ENCODE results near the gene GRK5. TPM values are rescaled to one million over a fixed set of nuclear protein-coding genes. Genes with fewer than 3 reads are reported as not detected.

GRK5 gene
- total RNA-seq, 5 donors from 2014 or later (not counting 1 experiment from before 2014, with no cell fraction given): 21.7 to 36.8 (median 30.6) TPM

GRCh38 chr10:119285495-119286267, 78.3 kb downstream of the GRK5 start:
- Mint-ChIP-seq H3K9me3 (no peaks in the 10 kb centered on the region), H3K36me3 (no peaks in the 10 kb centered on the region), H3K4me3 (peak overlapping the region; percentile 67 to 69 (median 68)), H3K27me3 (no peaks in the 10 kb centered on the region), H3K4me1 (peaks cover 84 to 96% (median 91%) of the 10 kb centered on the region in 3 donors), H3K27ac (peak overlapping the region; percentile 84 to 88)
- ATAC-seq (replicated peaks in 1 of 4) (peak in 1 of 4 experiments; percentile 23), DNase-seq (no peak)
- H3K4me1 ChIP-seq (ENCODE audit: control insufficient read depth in 1 of 2, extremely low read depth in 1 of 2, insufficient read depth in 2 of 2, low read length in 2 of 2): peaks cover 42 to 80% of the 10 kb centered on the region in 2 experiments
- peak overlapping the region; percentile 73 for H3K27ac ChIP-seq (ENCODE audit: low read length)
- H3K36me3 ChIP-seq (ENCODE audit: control insufficient read depth in 2 of 2, extremely low read depth in 1 of 2, insufficient read depth in 1 of 2, low read length in 1 of 2): no peaks in the 10 kb centered on the region
- H3K27me3 ChIP-seq (replicated peaks in 1 of 2; ENCODE audit: control insufficient read depth in 2 of 2, extremely low read depth in 1 of 2, insufficient read depth in 2 of 2, low read length in 1 of 2): no peaks in the 10 kb centered on the region
- H3K9me3 ChIP-seq: no peaks in the 10 kb centered on the region
- ChIA-PET POLR2A (interaction anchor here in 1 of 2 donors (0.5 kb wide), 1 partner anchor 19 kb away, joined by 6 read pairs; no protein-coding TSS in a partner anchor), CTCF (interaction anchor here (0.6 to 0.8 kb wide), 2 partner anchors 16 to 21 kb away, joined by 3 to 7 read pairs; no protein-coding TSS in a partner anchor)
- H3K4me3 ChIP-seq (ENCODE audit: control insufficient read depth in 1 of 2, extremely low read depth in 1 of 2, low read length in 1 of 2): peak overlapping the region in 1 of 2 donors; percentile 22
- 80% methylated on average over 1 of the region's 9 CpGs for WGBS (ENCODE audit: insufficient coverage)

DNA sequence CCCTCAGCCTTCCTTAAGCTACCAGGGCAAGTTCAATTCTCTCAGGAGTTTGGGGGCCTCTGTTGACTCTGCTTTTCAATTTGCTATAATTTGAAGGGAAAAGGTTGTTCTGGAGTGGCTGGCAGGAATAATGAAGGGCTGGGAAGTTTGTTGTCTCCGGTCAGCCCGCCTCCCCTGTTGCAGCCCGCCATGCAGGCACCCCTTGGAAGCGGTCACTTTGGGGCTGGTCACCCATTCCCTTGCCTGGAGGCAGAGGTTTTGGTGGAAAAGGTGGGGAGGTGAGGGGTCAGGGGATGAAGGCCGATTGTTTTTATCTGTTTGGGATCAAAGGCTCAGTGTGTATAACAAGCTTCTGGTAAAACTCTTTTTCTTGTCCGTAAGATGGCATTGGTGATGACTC, 79.1 kb downstream of the GRK5 start:
- Histone ChIP-seq H3K9me3 (no peaks in the 10 kb centered on the region), H3K27ac (ENCODE audit: low read length) (peak overlapping the region; percentile 73)
- CTCF ChIA-PET: interaction anchor here (0.6 to 0.8 kb wide), 3 partner anchors 20 to 317 kb away, joined by 3 read pairs; no protein-coding TSS in a partner anchor

DNA sequence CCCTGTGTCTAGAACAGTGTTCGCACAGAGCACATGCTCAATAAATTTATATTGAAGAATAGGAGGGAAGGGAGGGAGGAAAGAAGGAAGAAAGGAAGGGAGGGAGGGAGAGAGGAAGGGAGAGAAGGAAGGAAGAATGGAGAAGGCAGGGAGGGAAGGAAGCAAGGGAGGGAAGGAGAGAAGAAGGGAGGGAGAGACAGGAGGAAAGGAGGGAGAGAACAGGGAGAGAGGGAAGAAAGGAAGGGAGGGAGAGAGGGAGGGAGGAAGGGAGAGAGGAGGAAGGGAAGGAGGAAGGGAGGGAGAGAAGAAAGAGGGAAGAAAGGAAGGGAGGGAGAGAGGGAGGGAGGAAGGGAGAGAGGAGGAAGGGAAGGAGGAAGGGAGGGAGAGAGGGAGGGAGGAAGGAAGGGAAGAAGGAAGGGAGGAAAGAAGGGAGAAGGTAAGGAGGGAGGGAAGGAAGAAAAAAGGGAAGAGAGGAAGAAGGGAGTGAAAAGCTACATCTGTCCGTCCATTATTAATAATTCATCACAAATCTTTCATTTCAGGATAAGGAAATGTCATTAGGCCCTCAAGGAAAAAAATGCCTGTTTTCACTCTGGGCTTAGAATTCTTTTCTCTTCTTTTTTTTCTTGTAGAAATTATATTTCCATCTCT, 79.7 kb downstream of the GRK5 start:
- no peaks in the 10 kb centered on the region for H3K27me3 ChIP-seq (replicated peaks in 1 of 2; ENCODE audit: control insufficient read depth in 2 of 2, extremely low read depth in 1 of 2, insufficient read depth in 2 of 2, low read length in 1 of 2)
- peak overlapping the region in 1 of 3 donors; percentile 69 for H3K4me3 Mint-ChIP-seq
- POLR2A ChIA-PET: interaction anchor here in 1 of 2 donors (0.7 to 1.0 kb wide), 2 partner anchors 16 to 28 kb away, joined by 3 to 4 read pairs; no protein-coding TSS in a partner anchor
- H3K4me1 ChIP-seq (ENCODE audit: control insufficient read depth in 1 of 2, extremely low read depth in 1 of 2, insufficient read depth in 2 of 2, low read length in 2 of 2): peaks cover 54 to 85% of the 10 kb centered on the region in 2 experiments
- H3K27ac Mint-ChIP-seq: peak overlapping the region in 1 of 2 donors; percentile 84
- CTCF ChIA-PET: interaction anchor here (0.6 to 0.8 kb wide), 3 partner anchors 19 to 318 kb away, joined by 3 read pairs; no protein-coding TSS in a partner anchor
- DNase-seq: no peak
- H3K4me1 Mint-ChIP-seq: peaks cover 78 to 96% (median 93%) of the 10 kb centered on the region in 3 donors
- WGBS (ENCODE audit: insufficient coverage): 100% methylated on average over 1 of the region's 2 CpGs
- no peak overlapping the region for H3K27ac ChIP-seq (ENCODE audit: low read length)
- no peaks in the 10 kb centered on the region for H3K9me3 ChIP-seq
- ATAC-seq (replicated peaks in 1 of 4): no peak
- no peak overlapping the region for H3K4me3 ChIP-seq (ENCODE audit: control insufficient read depth in 1 of 2, extremely low read depth in 1 of 2, low read length in 1 of 2)
- H3K36me3 ChIP-seq (ENCODE audit: control insufficient read depth in 2 of 2, extremely low read depth in 1 of 2, insufficient read depth in 1 of 2, low read length in 1 of 2): no peaks in the 10 kb centered on the region
- H3K27me3 Mint-ChIP-seq: no peaks in the 10 kb centered on the region
- H3K36me3 Mint-ChIP-seq: no peaks in the 10 kb centered on the region
- H3K9me3 Mint-ChIP-seq: no peaks in the 10 kb centered on the region

More for the DNA sequence above, 79.1 kb downstream of the GRK5 start:
- DNase-seq: no peak
- POLR2A ChIA-PET: interaction anchor here in 1 of 2 donors (0.5 kb wide), 1 partner anchor 18 kb away, joined by 6 read pairs; no protein-coding TSS in a partner anchor
- Histone ChIP-seq H3K4me3 (ENCODE audit: control insufficient read depth in 1 of 2, extremely low read depth in 1 of 2, low read length in 1 of 2) (no peak overlapping the region), H3K27me3 (replicated peaks in 1 of 2; ENCODE audit: control insufficient read depth in 2 of 2, extremely low read depth in 1 of 2, insufficient read depth in 2 of 2, low read length in 1 of 2) (no peaks in the 10 kb centered on the region), H3K36me3 (ENCODE audit: control insufficient read depth in 2 of 2, extremely low read depth in 1 of 2, insufficient read depth in 1 of 2, low read length in 1 of 2) (no peaks in the 10 kb centered on the region), H3K4me1 (ENCODE audit: control insufficient read depth in 1 of 2, extremely low read depth in 1 of 2, insufficient read depth in 2 of 2, low read length in 2 of 2) (peaks cover 51 to 82% of the 10 kb centered on the region in 2 experiments)
- H3K9me3 Mint-ChIP-seq: no peaks in the 10 kb centered on the region
- H3K27me3 Mint-ChIP-seq: no peaks in the 10 kb centered on the region
- WGBS (ENCODE audit: insufficient coverage): 95% methylated on average over 6 of the region's 6 CpGs
- peak overlapping the region; percentile 84 to 88 for H3K27ac Mint-ChIP-seq
- ATAC-seq (replicated peaks in 1 of 4): no peak
- H3K4me1 Mint-ChIP-seq: peaks cover 82 to 96% (median 90%) of the 10 kb centered on the region in 3 donors
- H3K36me3 Mint-ChIP-seq: no peaks in the 10 kb centered on the region
- peak overlapping the region in 2 of 3 donors; percentile 58 to 69 for H3K4me3 Mint-ChIP-seq

DNA sequence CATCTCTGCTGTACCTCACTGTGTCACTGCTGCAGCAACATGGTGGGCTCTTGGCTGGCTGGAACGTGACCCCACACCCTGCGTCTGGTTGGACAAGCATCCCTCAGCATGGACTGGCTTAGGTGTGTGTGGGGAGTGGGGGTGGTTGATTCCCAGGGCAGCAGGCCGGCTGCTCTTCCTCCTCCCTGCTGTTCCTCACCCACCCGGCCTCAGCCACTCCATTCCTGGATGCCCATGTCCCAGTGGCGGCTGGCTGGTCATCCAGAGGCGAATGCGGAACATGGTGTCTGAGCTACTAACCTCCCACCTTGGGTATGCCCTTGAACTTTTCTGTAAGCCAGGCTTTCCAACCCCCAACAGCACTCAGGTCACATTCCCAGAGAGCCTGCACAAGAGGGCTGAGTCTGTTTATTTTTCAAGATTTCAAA, 81.2 kb downstream of the GRK5 start:
- WGBS (ENCODE audit: insufficient coverage): 91% methylated on average over 5 of the region's 7 CpGs
- no peak for ATAC-seq (replicated peaks in 1 of 4)
- no peak for DNase-seq
- Histone ChIP-seq H3K27ac (ENCODE audit: low read length) (no peak overlapping the region), H3K4me1 (ENCODE audit: control insufficient read depth in 1 of 2, extremely low read depth in 1 of 2, insufficient read depth in 2 of 2, low read length in 2 of 2) (peaks cover 62 to 84% of the 10 kb centered on the region in 2 experiments), H3K4me3 (ENCODE audit: control insufficient read depth in 1 of 2, extremely low read depth in 1 of 2, low read length in 1 of 2) (no peak overlapping the region), H3K27me3 (replicated peaks in 1 of 2; ENCODE audit: control insufficient read depth in 2 of 2, extremely low read depth in 1 of 2, insufficient read depth in 2 of 2, low read length in 1 of 2) (no peaks in the 10 kb centered on the region), H3K9me3 (no peaks in the 10 kb centered on the region), H3K36me3 (ENCODE audit: control insufficient read depth in 2 of 2, extremely low read depth in 1 of 2, insufficient read depth in 1 of 2, low read length in 1 of 2) (no peaks in the 10 kb centered on the region)
- ChIA-PET CTCF (no interaction called here), POLR2A (no interaction called here)
- Mint-ChIP-seq H3K36me3 (peaks cover 4% of the 10 kb centered on the region), H3K27ac (peak overlapping the region in 1 of 2 donors; percentile 81), H3K4me3 (no peak overlapping the region), H3K9me3 (no peaks in the 10 kb centered on the region), H3K27me3 (no peaks in the 10 kb centered on the region), H3K4me1 (peaks cover 81 to 98% (median 94%) of the 10 kb centered on the region in 3 donors)

DNA sequence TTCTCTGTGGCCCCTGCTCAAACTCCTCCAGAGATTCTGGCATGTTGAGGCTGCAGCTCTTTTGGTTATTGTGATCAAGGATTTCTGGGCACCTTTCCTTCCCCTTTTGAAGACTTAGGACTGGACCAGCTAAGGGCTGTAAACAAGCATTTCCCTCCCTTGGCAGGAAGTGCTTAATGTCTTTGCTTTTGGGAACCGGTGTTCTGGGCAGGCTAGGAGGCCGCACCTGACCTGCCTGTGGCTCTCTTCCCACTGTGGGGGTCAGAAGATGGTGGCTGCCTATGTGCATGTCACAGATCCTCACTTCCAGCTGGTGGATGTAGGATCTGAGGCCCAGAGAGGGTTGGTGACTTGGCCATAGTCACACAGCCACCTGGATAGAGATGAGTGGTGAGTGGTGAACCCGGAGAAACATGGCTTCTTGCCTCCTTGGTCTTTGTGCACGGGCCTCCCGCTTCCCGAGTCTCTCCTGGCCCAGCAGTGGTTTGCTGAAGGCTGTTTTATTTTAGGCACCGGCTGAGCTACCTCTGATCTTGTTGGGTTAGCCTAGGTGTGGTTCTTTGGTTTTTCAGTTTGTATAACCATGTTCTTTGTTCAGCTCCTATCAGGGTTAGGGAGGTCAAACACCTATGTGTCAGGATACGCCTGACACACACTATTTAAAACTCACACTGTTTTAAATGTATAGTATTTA, 82.0 kb downstream of the GRK5 start:
- WGBS (ENCODE audit: insufficient coverage): 44% methylated on average over 3 of the region's 8 CpGs

More for the DNA sequence above, 82.0 kb downstream of the GRK5 start:
- ChIA-PET POLR2A (interaction anchor here in 1 of 2 donors (0.6 kb wide), 1 partner anchor 58 kb away, joined by 7 read pairs; no protein-coding TSS in a partner anchor), CTCF (interaction anchor here in 1 of 2 donors (0.8 kb wide), 1 partner anchor 77 kb away, joined by 5 read pairs; no protein-coding TSS in a partner anchor)
- no peak overlapping the region for H3K4me3 ChIP-seq (ENCODE audit: control insufficient read depth in 1 of 2, extremely low read depth in 1 of 2, low read length in 1 of 2)
- H3K27me3 ChIP-seq (replicated peaks in 1 of 2; ENCODE audit: control insufficient read depth in 2 of 2, extremely low read depth in 1 of 2, insufficient read depth in 2 of 2, low read length in 1 of 2): no peaks in the 10 kb centered on the region
- no peaks in the 10 kb centered on the region for H3K9me3 ChIP-seq
- Mint-ChIP-seq H3K4me3 (peak overlapping the region in 1 of 3 donors; percentile 61), H3K27me3 (no peaks in the 10 kb centered on the region), H3K27ac (peak overlapping the region; percentile 76 to 81), H3K36me3 (peaks cover 4% of the 10 kb centered on the region), H3K4me1 (peaks cover 79 to 92% (median 90%) of the 10 kb centered on the region in 3 donors), H3K9me3 (no peaks in the 10 kb centered on the region)
- DNase-seq: no peak
- H3K27ac ChIP-seq (ENCODE audit: low read length): no peak overlapping the region
- H3K4me1 ChIP-seq (ENCODE audit: control insufficient read depth in 1 of 2, extremely low read depth in 1 of 2, insufficient read depth in 2 of 2, low read length in 2 of 2): peaks cover 54 to 81% of the 10 kb centered on the region in 2 experiments
- no peaks in the 10 kb centered on the region for H3K36me3 ChIP-seq (ENCODE audit: control insufficient read depth in 2 of 2, extremely low read depth in 1 of 2, insufficient read depth in 1 of 2, low read length in 1 of 2)
- peak in 1 of 4 experiments; percentile 25 for ATAC-seq (replicated peaks in 1 of 4)
